GM19397 (cell line): ENCODE measurements around the gene FAIM2.

Source experiments
- ATAC-seq: cut with Tn5 transposase; IDR thresholded peaks from one replicate; pipeline ENCODE4 v1.9.1; 2021; ENCODE audit warnings: mild to moderate bottlenecking, moderate library complexity; ENCODE audit not compliant: unreplicated experiment

FAIM2 gene

GRCh38 chr12:49827401-49828099 lies 76.2 kb downstream of the FAIM2 start:
- peak; percentile 18 for ATAC-seq

- ATAC-seq: no peak
Measured at GRCh38 chr12:49827051-49827400, 76.7 kb downstream of the FAIM2 start.

GRCh38 chr12:49825971-49826421 lies 77.7 kb downstream of the FAIM2 start:
- ATAC-seq: no peak

- ATAC-seq: no peak
Measured at GRCh38 chr12:49825360-49825970, 78.2 kb downstream of the FAIM2 start.

- ATAC-seq: no peak
Measured at GRCh38 chr12:49824895-49825294, 78.8 kb downstream of the FAIM2 start.

GRCh38 chr12:49824416-49824815 lies 79.3 kb downstream of the FAIM2 start:
- no peak for ATAC-seq

GRCh38 chr12:49823951-49824350 lies 79.7 kb downstream of the FAIM2 start:
- no peak for ATAC-seq

GRCh38 chr12:49823350-49823749 lies 80.3 kb downstream of the FAIM2 start:
- ATAC-seq: no peak

- no peak for ATAC-seq
Measured at GRCh38 chr12:49821373-49822287, 82.1 kb downstream of the FAIM2 start.

- ATAC-seq: no peak
Measured at GRCh38 chr12:49819786-49820185, 83.9 kb downstream of the FAIM2 start.

GRCh38 chr12:49818241-49818895 lies 85.3 kb downstream of the FAIM2 start:
- no peak for ATAC-seq
